GM12864 (cell line): ENCODE measurements around the gene ECM1.

Source experiments
- DNase-seq: peaks from one replicate; pipeline ENCODE4 v3.0.0-alpha.2; 2011; ENCODE audit warnings: low read depth
- H3K4me3 ChIP-seq: 2 replicates; pipeline ENCODE4 v1.5.1; 2011; ENCODE audit warnings: mild to moderate bottlenecking, low read depth, low read length, control low read depth
- CTCF ChIP-seq: IDR thresholded peaks from 2 replicates; pipeline ENCODE4 v1.5.1; 2011; ENCODE audit warnings: low read depth, mild to moderate bottlenecking, moderate library complexity, low read length, control low read depth, inconsistent platforms; ENCODE audit errors: missing control alignments

The ECM1 gene

GRCh38 chr1:150507912-150508864 is at the start of gene ECM1:
Gene ECM1 (plus strand): TSS chr1:150508109. CDS start chr1:150508210, 101 bp downstream.
- H3K4me3 ChIP-seq, result no peak within 1 kb of the TSS
- DNase-seq, result no peak
- TF ChIP-seq CTCF, result no peak

- peak; percentile 84 for TF ChIP-seq CTCF
- DNase-seq, result peak; percentile 40
- no peak overlapping the region for H3K4me3 ChIP-seq
These were observed 43.5 kb upstream of the ECM1 start for GRCh38 chr1:150464422-150464826.

- no peak for DNase-seq
- H3K4me3 ChIP-seq, result no peak overlapping the region
- TF ChIP-seq CTCF, result no peak
These were observed 40.9 kb upstream of the ECM1 start for GRCh38 chr1:150466964-150467363.

- no peak for DNase-seq
- no peak overlapping the region for H3K4me3 ChIP-seq
- no peak for TF ChIP-seq CTCF
These were observed 38.6 kb upstream of the ECM1 start for GRCh38 chr1:150469291-150469690.

GRCh38 chr1:150472601-150473200 is 35.2 kb upstream of the ECM1 start:
- H3K4me3 ChIP-seq, result no peak overlapping the region
- DNase-seq, result no peak
- no peak for TF ChIP-seq CTCF

- H3K4me3 ChIP-seq, result no peak overlapping the region
- DNase-seq, result no peak
- no peak for TF ChIP-seq CTCF
These were observed 34.2 kb upstream of the ECM1 start for GRCh38 chr1:150473659-150474058.

- no peak for TF ChIP-seq CTCF
- DNase-seq, result no peak
- no peak overlapping the region for H3K4me3 ChIP-seq
These were observed 33.0 kb upstream of the ECM1 start for GRCh38 chr1:150474869-150475268.
